Activated T-cell treated with anti-CD3 and anti-CD28 coated beads, Interleukin-2, amount 50 U/mL, for 1 hour (primary cell): ENCODE results near the gene SEMA3G.

Source experiments
- DNase-seq: peaks from one replicate; pipeline ENCODE4 v3.0.0-alpha.2; 2020

Gene SEMA3G

DNA sequence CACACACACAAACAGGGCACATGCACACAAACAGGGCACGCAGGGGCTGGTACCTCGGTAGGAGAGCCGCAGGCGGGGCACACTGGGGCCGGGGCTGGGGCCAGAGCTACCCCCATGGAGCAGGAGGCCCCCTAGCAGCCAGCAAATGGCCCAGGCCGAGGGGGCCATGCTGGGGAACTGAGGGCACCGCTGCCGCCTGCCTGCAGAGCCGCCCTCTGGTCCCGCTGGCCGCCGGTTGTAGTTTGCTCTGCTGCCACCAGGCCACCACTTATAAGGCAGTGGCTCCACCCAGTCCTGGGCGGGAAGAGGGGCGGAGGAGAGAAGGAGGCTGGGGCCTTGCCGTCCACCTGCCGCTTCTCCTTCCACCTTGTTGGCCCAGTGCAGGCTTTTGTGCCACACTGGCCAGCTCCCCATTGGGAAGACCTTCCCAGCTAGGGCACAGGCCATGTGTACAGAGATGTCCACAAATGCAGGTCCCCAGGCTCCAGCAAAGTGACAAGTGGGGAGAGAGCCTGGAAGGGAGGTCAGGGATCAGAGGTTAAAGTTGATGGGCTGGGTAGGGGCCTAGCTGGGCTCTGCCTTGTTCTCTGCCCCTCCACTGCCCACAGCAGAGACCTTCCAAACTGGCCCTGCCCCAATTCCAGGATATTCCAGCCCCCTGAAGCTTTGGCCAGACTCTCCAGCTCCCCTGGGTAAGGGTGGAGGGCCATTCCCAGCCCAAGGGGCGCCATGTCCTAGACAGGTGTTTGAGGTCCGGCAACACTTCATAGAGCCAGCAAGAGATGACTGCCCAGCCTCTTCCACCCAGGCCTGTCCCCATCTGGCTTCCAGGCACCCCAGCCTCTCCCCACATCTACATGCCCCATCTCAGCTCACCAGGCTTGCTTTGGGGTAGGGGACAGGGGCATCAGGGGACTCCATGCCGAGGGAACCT is at the start of gene SEMA3G:
Gene SEMA3G (minus strand): TSS at position 244 of the 934 bp plus-strand sequence. CDS start 76 bp downstream, at position 168.
- peak; percentile 73 for DNase-seq

DNA sequence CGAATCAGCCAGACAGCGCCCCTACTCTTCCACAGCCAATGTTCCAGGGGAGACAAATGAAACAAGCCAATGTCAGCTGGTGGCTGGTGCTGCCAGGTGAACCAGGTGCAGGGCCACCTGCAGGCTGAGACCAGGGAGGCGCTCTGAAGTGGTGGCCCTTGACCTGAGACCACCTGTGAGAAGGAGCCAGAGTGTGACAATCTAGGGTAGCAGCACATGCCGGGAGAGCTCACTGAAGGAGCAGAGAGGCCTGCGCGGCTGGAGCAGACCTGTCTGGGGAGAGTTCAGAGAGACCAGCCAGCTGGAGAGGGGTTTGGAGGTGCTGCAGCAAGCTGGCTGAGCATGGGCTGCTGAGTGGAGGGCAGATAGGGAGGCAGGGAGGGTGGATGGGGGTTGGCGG is 49.5 kb upstream of the SEMA3G start:
- DNase-seq: no peak

DNA sequence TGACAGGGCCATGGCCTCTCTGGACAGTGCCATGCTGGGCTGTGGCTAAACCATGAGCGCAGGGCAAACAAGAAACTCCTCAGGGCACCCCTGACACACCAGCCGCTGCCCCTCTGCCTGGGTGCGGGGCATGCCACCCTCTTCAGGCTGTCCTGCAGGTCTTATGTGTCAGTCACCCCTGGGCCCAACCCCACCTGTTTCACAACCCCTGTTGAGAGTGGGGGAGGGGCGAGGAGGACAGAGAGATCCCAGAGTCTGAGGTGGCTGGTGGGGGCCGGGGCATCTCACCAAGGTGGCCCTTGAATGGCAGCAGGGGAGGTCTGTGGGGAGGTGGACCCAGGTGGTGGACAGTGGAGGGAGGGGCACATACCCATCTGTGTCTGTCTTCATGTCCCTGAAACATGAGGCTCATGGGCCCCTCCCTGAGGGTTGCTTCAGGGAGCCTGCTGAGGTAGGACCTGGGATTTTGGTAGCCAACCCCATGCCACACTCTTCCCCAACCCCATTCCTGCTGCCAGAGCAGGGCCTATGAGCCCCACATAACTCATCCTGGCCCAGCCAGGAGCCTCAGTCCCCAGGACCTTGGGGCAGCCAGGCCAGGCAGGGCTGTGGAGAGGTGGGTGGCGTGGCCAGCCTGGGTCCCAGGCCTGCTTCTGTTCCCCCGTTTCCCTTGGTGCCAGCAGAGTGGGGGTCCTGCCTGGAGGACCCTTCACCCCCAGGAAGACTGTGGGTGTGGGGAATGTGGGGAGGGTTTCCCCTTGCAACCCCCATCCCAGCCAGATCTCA is 48.5 kb upstream of the SEMA3G start:
- DNase-seq: no peak

DNA sequence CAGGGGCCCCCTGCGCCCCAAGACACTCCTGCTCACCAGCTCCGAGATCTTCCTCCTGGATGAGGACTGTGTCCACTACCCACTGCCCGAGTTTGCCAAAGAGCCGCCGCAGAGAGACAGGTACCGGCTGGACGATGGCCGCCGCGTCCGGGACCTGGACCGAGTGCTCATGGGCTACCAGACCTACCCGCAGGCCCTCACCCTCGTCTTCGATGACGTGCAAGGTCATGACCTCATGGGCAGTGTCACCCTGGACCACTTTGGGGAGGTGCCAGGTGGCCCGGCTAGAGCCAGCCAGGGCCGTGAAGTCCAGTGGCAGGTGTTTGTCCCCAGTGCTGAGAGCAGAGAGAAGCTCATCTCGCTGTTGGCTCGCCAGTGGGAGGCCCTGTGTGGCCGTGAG is 47.2 kb upstream of the SEMA3G start:
- no peak for DNase-seq

DNA sequence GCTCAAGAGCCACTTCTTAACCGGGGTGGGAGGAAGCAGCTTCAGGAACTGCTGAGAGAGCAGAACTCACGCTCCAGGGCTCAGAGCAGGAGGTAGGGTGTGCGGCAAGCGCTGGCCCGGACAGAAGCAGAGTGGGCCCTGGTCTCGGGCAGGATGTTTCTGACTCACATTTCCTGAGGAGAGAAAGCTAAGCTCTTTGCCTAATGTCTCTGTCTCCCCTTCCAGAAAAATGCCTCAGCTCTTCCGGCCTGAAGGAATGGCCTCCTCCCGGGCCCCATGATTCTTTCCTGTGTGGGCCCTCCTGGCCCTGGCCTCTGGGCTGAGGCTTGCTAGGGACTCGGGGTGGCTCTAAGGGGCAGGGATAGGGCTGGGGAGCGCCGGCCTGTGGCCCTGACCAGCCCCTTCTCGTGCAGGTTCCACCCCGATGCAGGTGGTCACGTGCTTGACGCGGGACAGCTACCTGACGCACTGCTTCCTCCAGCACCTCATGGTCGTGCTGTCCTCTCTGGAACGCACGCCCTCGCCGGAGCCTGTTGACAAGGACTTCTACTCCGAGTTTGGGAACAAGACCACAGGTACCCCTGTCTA is 46.1 kb upstream of the SEMA3G start:
- DNase-seq: no peak

DNA sequence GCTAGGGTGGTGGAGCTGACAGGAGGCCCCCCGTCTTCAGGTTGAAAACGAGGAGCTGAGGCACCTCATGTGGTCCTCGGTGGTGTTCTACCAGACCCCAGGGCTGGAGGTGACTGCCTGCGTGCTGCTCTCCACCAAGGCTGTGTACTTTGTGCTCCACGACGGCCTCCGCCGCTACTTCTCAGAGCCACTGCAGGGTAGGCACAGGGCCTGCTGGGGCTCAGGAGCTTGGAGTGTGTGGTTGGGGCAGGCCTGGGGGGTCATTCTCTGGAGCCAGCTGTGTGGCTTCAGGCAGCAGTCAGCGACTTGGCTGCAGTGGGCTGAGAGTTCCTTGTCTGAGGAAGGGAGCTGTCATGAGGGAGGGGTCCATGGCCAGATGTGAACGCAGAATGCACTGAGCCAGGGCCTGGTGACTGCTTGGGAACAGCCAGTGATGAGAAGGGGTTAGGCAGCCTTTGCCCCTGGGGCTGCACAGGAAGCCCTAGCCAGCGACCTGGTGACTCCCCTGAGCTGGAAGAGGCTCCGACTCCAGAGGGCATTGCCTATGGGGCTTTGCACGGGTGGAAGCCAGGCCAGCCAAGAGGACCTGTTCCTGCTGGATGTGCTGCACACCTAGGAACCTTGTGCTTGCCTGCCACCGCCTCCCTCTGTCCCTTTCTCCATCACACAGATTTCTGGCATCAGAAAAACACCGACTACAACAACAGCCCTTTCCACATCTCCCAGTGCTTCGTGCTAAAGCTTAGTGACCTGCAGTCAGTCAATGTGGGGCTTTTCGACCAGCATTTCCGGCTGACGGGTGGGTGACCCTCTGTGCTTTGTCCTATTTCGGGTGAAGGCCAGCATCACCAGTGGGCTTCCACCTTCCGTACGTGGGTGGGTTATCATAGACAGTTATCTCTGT is 45.4 kb upstream of the SEMA3G start:
- DNase-seq: no peak

DNA sequence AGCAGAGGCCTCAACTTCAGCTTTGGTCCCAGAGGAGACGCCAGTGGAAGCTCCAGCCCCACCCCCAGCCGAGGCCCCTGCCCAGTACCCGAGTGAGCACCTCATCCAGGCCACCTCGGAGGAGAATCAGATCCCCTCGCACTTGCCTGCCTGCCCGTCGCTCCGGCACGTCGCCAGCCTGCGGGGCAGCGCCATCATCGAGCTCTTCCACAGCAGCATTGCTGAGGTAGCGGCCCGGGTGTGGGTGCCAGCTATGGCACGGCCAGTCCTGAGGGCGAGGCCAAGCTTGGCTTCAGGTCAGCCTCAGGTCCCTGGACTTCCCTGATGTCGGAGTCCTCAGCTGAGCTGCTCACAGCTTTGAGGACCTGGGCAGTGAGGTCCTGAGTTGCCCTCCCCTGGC is 44.5 kb upstream of the SEMA3G start:
- no peak for DNase-seq

DNA sequence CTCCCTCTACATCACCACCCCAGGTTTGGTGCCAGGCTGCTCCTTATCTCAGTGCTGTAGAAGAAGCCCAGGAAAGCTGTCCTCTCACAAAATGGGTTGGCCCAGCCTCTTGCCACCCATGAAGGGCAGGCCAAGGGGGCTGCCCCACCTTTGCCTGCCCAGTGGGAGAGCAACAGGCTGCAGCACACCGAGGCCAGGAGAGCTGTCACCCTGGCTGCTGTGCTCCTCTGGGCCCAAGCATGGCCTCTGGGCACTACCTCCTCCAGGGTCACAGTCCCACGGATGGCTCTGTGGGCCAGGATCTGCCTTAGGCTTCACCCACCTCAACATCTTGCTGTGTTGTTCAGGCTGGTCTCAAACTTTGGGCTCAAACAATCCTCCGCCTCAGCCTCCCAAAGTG is 43.8 kb upstream of the SEMA3G start:
- no peak for DNase-seq

DNA sequence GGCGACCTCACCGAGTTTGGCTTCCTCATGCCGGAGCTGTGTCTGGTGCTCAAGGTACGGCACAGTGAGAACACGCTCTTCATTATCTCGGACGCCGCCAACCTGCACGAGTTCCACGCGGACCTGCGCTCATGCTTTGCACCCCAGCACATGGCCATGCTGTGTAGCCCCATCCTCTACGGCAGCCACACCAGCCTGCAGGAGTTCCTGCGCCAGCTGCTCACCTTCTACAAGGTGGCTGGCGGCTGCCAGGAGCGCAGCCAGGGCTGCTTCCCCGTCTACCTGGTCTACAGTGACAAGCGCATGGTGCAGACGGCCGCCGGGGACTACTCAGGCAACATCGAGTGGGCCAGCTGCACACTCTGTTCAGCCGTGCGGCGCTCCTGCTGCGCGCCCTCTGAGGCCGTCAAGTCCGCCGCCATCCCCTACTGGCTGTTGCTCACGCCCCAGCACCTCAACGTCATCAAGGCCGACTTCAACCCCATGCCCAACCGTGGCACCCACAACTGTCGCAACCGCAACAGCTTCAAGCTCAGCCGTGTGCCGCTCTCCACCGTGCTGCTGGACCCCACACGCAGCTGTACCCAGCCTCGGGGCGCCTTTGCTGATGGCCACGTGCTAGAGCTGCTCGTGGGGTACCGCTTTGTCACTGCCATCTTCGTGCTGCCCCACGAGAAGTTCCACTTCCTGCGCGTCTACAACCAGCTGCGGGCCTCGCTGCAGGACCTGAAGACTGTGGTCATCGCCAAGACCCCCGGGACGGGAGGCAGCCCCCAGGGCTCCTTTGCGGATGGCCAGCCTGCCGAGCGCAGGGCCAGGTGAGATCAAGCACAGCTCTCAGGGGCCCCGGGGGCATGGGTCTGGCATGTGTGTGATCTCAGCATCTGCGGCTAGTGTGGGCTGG is 43.1 kb upstream of the SEMA3G start:
- DNase-seq: no peak

DNA sequence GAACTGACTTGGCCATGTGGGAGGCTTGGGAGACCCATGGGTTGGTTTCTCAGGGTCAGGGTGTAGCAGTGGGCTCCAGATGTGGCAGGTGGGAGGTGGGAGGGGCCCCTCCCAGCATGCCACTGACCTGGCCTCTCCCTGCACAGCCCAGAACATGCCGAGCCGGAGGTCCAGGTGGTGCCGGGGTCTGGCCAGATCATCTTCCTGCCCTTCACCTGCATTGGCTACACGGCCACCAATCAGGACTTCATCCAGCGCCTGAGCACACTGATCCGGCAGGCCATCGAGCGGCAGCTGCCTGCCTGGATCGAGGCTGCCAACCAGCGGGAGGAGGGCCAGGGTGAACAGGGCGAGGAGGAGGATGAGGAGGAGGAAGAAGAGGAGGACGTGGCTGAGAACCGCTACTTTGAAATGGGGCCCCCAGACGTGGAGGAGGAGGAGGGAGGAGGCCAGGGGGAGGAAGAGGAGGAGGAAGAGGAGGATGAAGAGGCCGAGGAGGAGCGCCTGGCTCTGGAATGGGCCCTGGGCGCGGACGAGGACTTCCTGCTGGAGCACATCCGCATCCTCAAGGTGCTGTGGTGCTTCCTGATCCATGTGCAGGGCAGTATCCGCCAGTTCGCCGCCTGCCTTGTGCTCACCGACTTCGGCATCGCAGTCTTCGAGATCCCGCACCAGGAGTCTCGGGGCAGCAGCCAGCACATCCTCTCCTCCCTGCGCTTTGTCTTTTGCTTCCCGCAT is 42.3 kb upstream of the SEMA3G start:
- DNase-seq: no peak

DNA sequence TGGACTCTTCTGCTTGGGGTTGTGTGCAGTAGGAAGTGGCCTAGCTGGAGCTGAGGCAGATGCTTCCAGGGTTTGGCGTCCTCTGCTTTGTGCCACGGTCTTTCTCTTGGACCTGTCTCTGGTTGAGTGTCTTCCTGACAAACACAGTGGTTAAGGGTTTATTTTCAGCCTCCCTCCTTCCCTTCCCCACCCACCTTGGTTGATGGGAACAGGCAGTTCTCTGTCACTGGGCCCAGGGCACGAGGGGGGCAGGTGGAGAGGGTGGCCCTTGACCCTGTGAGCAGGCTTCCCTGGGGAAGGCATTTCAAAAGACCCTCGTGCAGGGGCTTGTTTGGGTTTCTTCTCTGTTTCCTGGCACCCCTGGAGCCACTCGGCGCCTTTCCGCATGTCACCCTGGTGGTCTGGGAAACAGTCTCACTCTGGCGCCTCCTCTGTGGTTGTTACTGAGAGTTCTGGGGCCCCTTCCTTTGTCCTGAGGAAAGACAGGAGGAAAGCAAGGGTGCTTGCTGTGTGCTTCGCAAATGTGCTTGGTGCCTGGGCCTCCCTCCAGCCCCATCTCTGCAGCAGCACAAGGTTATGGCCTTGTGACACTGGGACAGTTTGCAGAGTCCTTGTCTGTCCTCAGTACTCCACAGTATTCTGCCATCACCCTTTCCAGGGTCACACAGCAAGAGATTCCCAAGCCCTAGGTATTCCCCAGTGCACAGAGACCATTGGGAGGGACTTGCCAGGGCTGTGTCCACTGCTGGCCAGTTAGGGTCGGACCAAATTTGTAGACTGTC is 40.0 kb upstream of the SEMA3G start:
- DNase-seq: no peak

DNA sequence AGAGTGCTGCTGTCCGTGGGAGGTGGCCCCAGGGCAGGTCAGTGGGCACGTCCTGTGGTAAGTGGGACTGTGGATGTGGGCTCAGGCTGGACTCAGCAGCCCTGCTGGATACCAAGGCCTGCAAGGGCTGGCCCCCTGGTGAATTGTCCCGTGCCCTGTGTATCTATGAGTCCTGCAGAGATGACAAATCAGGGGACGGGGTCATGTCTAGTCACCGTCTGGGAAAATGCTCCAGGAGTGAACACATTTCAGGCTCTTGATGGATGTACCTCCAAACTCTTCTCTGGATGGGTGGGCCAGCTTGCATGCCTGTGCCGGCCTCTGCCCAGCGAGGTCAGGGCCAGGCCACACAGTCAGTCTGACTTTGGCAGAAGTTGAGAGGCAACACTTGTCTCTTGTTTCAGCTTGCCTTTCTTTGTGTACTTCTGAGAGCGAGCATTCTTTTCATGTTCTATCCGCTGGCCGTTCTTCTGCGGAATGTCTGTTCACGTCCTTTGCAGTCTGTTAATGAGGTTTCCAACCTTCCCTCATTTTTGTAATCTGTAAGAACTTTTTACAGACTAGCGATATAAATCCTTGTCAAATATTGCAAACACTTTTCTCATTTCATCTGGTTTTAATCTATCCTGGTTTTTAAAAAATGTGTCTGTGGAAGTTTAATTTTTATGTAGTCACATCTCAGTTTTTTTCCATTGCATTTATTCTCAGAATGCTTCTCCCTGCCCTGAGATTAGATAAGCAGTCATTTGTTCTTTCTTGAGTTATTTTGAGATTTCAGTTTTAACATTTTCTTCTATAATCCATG is 38.9 kb upstream of the SEMA3G start:
- DNase-seq: no peak

DNA sequence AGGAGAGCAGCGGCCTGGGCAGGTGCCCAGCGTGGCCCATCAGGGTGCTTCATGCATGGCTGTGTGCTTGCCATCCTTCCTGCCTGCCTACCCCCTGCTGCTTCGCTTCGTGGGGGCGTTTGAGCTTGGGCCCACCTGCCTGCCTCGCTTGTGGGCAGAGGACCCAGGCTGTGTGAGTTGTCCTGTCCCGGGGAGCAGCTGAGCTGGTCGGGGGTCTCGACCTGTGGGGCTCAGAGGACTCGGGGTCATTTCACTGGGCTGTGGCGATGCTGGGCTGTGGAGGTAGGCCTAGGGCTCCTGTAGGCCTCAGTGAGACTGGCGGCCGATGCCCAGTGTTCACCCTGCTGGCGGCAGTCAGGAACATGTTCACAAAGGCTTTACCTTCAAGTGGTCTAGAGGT is 38.2 kb upstream of the SEMA3G start:
- no peak for DNase-seq

DNA sequence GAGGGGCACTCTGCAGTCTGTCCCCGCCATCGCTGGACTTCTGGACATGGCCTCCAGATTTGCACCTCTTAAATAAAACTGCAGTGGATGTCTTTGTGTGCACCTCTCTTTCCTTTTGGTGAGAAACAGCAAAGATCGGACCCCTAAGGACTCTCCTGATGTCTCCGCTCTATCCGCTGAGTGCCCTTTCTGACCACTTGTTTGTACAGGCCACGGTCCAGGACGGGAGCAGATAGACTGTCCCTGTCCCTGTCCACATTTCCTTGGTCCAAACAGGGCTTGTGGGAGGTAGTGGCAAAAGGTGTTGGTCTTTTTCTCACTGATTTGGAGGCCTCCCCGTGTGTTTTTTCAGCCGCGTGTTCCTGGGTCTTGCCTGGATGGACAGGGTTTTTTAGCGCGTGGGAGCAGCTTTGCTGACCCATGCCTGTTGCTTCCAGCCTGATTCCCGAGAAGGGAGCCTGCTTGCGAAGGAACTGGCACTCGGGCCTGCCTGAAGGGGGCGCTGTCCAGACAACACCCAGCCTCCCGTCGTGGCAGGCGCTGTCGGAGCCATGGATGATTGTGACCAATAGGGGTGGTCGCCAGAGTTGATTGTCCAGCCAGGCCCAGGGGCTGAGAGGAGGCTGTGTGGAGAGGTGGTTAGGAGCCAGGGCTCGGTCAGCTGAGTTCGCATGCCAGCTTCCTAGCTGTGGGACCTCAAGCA is 37.1 kb upstream of the SEMA3G start:
- DNase-seq: no peak

DNA sequence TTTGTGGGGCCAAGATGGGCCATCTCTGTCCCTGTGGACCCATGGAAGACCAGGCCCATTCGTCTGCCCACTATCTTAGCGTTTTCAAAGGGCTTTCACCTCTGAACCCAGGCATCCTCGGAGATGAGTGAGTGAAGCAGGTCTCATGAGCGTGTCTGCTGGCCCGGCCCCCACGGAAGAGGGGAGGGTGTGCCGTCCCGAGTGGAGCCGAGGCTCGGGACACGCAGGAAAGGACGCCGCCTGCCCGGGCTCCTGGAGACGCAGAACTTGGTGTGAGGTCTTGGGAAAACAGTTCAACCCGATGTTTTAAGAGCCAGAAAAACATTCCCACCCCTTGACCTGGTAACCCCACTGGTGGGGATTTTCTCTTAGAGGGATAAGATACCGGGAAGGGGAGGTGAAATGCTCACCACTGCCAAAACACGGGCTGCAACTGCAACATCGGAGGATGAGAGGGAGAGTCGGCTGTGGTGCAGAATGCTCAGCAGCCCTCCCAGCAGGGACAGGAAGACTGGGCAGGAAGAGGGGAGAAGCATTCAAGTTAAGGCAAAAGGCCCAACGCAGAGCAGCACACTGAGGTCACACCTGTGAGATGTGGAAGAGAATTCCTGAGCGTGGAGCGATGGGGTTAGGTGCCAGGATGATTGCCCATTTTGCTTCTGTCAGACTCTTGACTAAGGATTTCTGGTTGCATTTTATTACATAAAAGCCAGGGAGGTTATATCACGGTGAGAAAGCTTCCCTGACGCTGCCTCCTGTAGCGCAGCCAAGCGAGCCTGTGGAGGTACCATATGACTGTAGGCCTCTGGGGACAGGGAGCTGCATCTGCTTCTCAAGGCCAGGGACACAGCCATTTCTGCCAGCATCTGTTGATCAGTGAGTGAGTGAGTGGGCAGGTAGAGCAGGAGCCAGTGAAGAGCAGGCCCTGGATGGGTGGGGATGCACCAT is 36.1 kb upstream of the SEMA3G start:
- DNase-seq: no peak

DNA sequence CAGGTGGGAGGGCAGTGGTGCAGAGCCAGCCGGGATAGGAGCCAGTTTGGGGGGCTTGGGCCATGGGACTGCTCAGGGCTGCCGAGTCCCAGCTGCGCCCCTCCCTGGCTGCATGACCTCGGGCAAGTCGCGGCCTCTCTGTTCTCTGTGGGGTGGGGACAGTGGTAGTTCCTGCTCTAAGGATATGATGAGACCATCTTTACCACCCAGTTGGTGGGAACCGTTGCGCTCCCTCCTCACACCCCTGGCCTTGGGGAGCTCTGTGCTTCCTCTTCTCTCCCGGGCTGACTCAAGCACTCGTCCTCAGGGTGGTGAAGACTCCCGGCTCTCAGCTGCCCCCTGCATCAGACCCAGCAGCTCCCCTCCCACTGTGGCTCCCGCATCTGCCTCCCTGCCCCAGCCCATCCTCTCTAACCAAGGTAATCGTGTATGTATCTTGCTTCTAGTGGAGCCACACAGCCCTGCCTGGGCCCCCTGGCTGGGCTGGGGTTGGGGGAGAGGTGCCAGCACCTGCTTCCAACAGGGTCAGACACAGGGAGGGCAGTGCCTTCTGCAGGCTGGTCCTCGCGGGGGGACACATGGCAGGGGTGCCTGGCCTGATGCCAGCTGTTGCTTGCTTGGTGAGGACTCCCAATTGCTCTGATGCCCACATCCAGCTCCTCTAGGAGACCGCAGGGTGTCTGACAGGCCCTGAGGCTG is 35.1 kb upstream of the SEMA3G start:
- DNase-seq: no peak
